Activated B cell treated with CpG ODN at 0.5 μM for 24 hours (primary cell): ENCODE data around the gene GLRA1. TPM values are rescaled to one million over a fixed set of nuclear protein-coding genes. Genes with fewer than 3 reads are reported as not detected.

Source experiments
- ATAC-seq: fragments of 200-7000 bp; cut with Tn5 transposase; one replicate; pipeline ENCODE4 v1.10.0; 2021; ENCODE audit warnings: low read depth, mild to moderate bottlenecking, moderate library complexity
- CTCF ChIA-PET: fragments of 350-600 bp; sonication (Branson Sonifier 250); formaldehyde crosslinking; loops from one replicate; lab custom pipeline; 2021; ENCODE audit warnings: antibody characterized with exemption; lab: Charles Lee
- POLR2A ChIA-PET: fragments of 350-600 bp; sonication (Branson Sonifier 250); formaldehyde crosslinking; loops from one replicate; lab custom pipeline; 2021; ENCODE audit warnings: antibody characterized with exemption; lab: Charles Lee
- DNase-seq: peaks from one replicate; pipeline ENCODE4 v3.0.0; 2022
- H3K27ac Mint-ChIP-seq: one replicate; pipeline ENCODE4 v1.8.0; 2020; ENCODE audit warnings: mixed read lengths
- H3K27me3 Mint-ChIP-seq: one replicate; pipeline ENCODE4 v1.8.0; 2021; ENCODE audit warnings: mixed read lengths
- H3K36me3 Mint-ChIP-seq: one replicate; pipeline ENCODE4 v1.8.0; 2021; ENCODE audit warnings: low read depth, mixed read lengths
- H3K4me1 Mint-ChIP-seq: one replicate; pipeline ENCODE4 v1.8.0; 2021; ENCODE audit warnings: mixed read lengths
- H3K4me3 Mint-ChIP-seq: one replicate; pipeline ENCODE4 v1.8.0; 2020; ENCODE audit warnings: mild to moderate bottlenecking, mixed read lengths
- H3K9me3 Mint-ChIP-seq: one replicate; pipeline ENCODE4 v1.8.0; 2020; ENCODE audit warnings: mixed read lengths
- CTCF ChIP-seq: fragments of 200-600 bp; IDR thresholded peaks from one replicate; pipeline ENCODE4 v1.8.0; 2022; ENCODE audit warnings: antibody characterized with exemption, mild to moderate bottlenecking
- intact Hi-C: fragments of 100-400 bp; cut with micrococcal nuclease; formaldehyde crosslinking; loops from one replicate; pipeline ENCODE4 v1.15.1; 2024
- total RNA-seq: library from RNA; stranded (reverse); gene quantifications from 2 replicates; pipeline ENCODE4 v1.2.3, GENCODE V29; 2022

Gene GLRA1
- total RNA-seq, 1 donor from 2014 or later, result not detected

DNA sequence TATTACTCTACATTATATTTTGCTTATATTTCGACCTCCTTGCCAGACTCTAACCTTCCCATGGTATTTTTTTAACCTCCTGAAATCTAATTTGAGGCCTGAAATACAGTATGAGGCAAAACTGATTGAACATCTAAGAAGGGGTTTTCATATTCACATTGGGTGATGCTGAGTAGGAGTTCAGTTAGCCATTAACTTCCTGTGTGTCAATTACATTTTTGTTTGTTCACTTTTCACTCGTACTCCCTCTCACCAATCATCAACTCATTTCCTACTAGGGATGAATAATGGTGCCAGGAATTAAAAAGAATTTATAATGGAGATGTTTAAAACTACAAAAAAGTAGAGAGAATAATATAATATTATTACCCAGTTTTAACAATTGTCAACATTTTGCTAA, 27.6 kb upstream of the GLRA1 start:
- intact Hi-C loops, result no loop called here
- ATAC-seq (no peak), DNase-seq (no peak)
- Mint-ChIP-seq H3K27ac (no peak overlapping the region), H3K4me3 (no peak overlapping the region), H3K9me3 (no peaks in the 10 kb centered on the region), H3K4me1 (peaks cover 10% of the 10 kb centered on the region), H3K27me3 (peaks cover 18% of the 10 kb centered on the region), H3K36me3 (no peaks in the 10 kb centered on the region)
- ChIA-PET CTCF (no interaction called here), POLR2A (no interaction called here)
- TF ChIP-seq CTCF, result no peak

DNA sequence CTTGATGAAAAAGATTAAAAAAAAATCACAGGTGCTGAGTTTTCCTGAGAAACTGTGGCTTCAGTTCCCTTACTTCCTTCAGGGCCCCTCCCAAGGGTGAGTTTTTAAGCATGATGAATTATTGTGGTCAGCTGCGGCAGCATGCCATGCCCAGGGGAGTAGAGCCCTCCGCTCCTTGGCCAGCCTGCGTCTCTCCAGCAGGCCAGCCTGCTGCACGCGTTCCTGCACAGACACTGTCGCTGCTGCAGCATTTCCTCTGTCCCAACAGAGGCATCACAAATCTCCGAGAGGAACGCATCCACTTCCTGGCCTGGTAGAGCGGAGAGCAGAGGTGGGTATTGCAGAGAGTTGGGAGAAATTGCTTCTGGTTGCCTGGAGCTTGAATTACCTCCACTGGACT, 26.1 kb upstream of the GLRA1 start:
- Mint-ChIP-seq H3K36me3 (no peaks in the 10 kb centered on the region), H3K4me3 (no peak overlapping the region), H3K27me3 (peaks cover 25% of the 10 kb centered on the region), H3K4me1 (no peaks in the 10 kb centered on the region), H3K9me3 (no peaks in the 10 kb centered on the region), H3K27ac (no peak overlapping the region)
- DNase-seq (no peak), ATAC-seq (no peak)
- intact Hi-C loops, result no loop called here
- CTCF ChIA-PET, result no interaction called here
- POLR2A ChIA-PET, result no interaction called here
- TF ChIP-seq CTCF, result no peak

- intact Hi-C loops, result no loop called here
- no peak for TF ChIP-seq CTCF
- POLR2A ChIA-PET, result no interaction called here
- H3K9me3 Mint-ChIP-seq, result no peaks in the 10 kb centered on the region
- no peak for ATAC-seq
- CTCF ChIA-PET, result no interaction called here
- DNase-seq, result no peak
- no peak overlapping the region for H3K4me3 Mint-ChIP-seq
- peaks cover 28% of the 10 kb centered on the region for H3K27me3 Mint-ChIP-seq
- no peaks in the 10 kb centered on the region for H3K36me3 Mint-ChIP-seq
- no peaks in the 10 kb centered on the region for H3K4me1 Mint-ChIP-seq
- no peak overlapping the region for H3K27ac Mint-ChIP-seq
Measured at GRCh38 chr5:151949701-151950308, 25.2 kb upstream of the GLRA1 start.

- TF ChIP-seq CTCF, result no peak
- H3K27me3 Mint-ChIP-seq, result peaks cover 28% of the 10 kb centered on the region
- H3K27ac Mint-ChIP-seq, result no peak overlapping the region
- no peak for DNase-seq
- intact Hi-C loops, result no loop called here
- ATAC-seq, result no peak
- CTCF ChIA-PET, result no interaction called here
- no peaks in the 10 kb centered on the region for H3K9me3 Mint-ChIP-seq
- no peaks in the 10 kb centered on the region for H3K36me3 Mint-ChIP-seq
- H3K4me3 Mint-ChIP-seq, result no peak overlapping the region
- no peaks in the 10 kb centered on the region for H3K4me1 Mint-ChIP-seq
- POLR2A ChIA-PET, result no interaction called here
Measured at GRCh38 chr5:151949113-151949512, 24.5 kb upstream of the GLRA1 start.

- no peak overlapping the region for H3K27ac Mint-ChIP-seq
- POLR2A ChIA-PET, result no interaction called here
- DNase-seq (no peak), ATAC-seq (no peak)
- no peaks in the 10 kb centered on the region for H3K4me1 Mint-ChIP-seq
- no peak overlapping the region for H3K4me3 Mint-ChIP-seq
- CTCF ChIA-PET, result no interaction called here
- no peaks in the 10 kb centered on the region for H3K36me3 Mint-ChIP-seq
- H3K27me3 Mint-ChIP-seq, result peaks cover 28% of the 10 kb centered on the region
- no peak for TF ChIP-seq CTCF
- no peaks in the 10 kb centered on the region for H3K9me3 Mint-ChIP-seq
- intact Hi-C loops, result no loop called here
Measured at GRCh38 chr5:151947931-151948608, 23.4 kb upstream of the GLRA1 start.
